NK-92 (cell line): ENCODE measurements around the gene KDM8.
"Not testable (repeated sequence)": the region's sequence is repeated elsewhere in the genome, so short reads cannot be mapped to it uniquely, and the experiment has no call there.

ENCODE experiments used
- DNase-seq: peaks from one replicate; lab custom pipeline; 2025; ENCODE audit not compliant: unreplicated experiment; lab: John Stamatoyannopoulos, UW

KDM8 gene

GRCh38 chr16:27241658-27242057 lies 38.3 kb downstream of the KDM8 start:
- no peak for DNase-seq

- no peak for DNase-seq
Observed at GRCh38 chr16:27242398-27242797, 39.1 kb downstream of the KDM8 start.

DNA sequence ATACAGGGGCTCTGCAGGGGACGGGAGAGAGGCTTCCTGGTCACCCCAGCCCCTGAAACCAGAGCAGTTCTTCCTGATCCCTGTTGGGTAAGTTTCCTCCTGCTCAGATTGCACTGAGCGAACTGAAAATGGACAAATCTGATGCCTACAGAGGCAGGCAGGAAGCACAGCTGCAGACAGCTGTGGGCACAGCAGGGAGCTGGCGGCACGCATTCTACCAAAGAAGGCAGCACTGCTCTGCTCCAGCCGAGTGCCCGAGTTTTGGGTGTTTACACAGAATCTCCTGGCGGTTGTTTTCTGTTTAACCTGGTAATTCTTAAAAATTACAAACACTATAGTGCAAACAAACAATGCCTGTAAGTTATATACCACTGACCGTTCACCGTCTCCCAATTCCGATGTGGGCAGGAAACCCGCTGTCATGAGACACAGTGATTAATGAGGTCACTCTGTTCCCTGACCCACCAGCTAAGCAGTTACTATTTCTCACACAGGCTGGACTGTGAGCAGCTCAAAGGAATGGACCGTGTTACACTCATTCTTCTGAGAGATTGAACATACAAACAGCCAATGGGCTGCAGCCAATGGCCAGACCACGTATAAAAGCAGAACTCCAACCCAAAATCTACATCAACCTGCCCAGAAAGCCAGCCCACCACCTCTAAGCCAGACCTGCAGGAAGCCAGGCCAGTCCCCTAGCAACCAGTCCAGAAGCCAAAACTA lies 39.7 kb downstream of the KDM8 start:
- DNase-seq = no peak

GRCh38 chr16:27243725-27244362 lies 40.5 kb downstream of the KDM8 start:
- DNase-seq = no peak

GRCh38 chr16:27244363-27244755 lies 41.0 kb downstream of the KDM8 start:
- no peak for DNase-seq

- no peak for DNase-seq
Observed at GRCh38 chr16:27245276-27246172, 42.2 kb downstream of the KDM8 start.

- no peak for DNase-seq
Observed at GRCh38 chr16:27246439-27246838, 43.1 kb downstream of the KDM8 start.

DNA sequence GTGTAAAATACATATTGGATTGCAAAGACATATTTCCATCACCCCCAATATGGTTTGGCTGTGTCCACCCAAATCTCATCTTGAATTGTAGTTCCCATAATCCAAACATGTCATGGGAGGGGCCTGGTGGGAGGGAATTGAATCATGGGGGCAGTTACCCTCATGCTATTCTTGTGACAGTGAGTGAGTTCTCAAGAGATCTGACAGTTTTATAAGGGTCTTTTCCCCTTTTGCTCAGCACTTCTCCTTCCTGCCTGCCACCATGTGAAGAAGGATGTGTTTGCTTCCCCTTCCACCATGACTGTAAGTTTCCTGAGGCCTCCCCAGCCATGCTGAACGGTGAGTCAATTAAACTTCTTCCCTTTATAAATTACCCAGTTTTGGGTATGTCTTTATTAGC lies 43.8 kb downstream of the KDM8 start:
- DNase-seq = not testable (repeated sequence)

- DNase-seq = no peak
Observed at GRCh38 chr16:27248036-27248435, 44.7 kb downstream of the KDM8 start.

DNA sequence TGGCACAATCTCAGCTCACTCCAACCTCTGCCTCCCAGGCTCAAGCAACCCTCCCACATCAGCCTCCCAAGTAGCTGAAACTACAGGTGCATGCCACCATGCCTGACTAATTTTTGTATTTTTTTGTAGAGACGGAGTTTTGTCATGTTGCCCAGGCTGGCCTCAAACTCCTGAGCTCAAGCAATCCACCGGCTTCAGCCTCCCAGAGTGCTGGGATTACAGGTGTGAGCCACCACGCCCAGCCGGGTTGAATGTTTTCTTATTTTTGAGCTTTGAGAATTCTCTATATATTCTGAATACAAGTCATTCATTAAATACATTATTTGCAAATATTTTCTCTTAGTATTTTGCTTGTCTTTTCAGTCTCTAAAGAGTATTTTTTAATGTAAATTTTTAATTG lies 45.6 kb downstream of the KDM8 start:
- DNase-seq = not testable (repeated sequence)

- no peak for DNase-seq
Observed at GRCh38 chr16:27251541-27252205, 48.3 kb downstream of the KDM8 start.

DNA sequence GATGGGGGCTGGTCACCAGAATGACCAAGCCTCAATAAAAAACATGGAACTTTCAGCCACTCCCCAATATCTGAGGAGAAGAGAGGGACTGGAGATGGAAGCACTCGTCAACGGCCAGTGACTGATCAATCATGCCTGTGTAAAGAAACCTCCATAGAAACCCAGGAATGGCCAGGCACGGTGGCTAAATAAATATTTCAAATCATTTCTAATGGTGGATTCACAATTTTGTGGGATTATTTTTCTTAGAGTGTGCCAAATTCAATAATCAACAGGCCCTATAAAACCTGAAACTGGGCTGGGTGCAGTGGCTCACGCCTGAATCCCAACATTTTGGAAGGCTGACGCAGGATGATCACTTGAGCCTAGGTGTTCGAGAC lies 48.9 kb downstream of the KDM8 start:
- no peak for DNase-seq

GRCh38 chr16:27253526-27253930 lies 50.2 kb downstream of the KDM8 start:
- no peak for DNase-seq

DNA sequence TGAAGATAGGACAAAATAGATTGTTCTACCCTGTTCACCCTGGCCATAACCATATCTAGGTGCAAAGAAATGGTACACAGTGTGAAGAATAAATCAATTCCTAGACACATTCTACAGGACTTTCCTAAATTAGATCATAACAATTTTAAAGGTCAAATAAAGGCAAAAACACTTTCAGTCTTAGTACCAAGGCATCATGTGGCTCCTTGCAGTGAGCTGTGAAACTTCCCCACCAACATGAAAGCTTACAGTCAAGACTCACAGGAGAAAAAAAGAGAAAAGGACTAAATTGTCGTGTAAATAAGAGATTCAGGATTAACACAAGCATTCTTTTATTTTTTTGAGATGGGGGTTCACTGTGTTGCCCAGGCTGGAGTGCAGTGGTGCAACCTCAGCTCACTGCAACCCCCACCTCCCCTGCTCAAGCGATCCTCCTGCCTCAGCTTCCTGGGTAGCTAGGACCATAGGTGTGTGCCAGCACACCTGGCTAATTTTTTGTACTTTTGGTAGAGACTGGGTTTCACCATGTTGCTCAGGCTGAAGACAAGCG lies 51.0 kb downstream of the KDM8 start:
- no peak for DNase-seq

DNA sequence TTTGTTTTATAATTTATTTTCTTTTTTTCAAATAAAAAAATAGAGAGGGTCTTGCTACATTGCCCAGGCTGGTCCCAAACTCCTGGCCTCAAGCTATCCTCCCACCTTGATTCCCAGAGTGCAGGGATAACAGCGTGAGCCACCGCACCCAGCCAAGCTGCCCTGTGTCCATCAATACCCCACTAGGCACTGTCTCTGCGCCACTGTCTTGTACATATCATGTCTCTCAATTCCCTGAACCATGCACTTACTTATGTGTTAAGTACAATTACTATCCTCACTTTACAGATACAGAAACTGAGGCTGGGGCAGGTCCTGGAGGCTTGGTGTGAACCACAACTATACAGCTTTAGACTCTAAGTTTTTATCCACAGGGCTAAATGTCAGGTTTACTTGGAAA lies 53.5 kb downstream of the KDM8 start:
- no peak for DNase-seq

DNA sequence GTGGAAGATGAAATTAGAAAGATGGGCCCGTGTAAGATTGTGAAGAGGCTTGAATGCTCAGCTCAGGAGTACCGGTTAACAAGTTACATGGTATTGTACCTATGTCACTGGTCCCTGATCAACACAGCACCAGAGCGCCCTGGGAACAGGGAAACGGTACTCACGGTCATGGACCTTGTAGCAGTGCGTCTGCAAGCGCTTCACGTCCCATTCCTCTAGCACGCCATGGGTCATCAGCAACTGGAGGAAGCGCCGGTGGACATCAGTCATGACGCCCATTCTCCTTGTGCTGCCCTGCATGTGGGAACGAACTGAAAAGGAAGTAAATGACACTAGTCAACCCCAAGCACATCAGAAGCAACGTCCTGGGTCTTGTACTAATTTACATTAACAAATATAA lies 53.9 kb downstream of the KDM8 start:
- DNase-seq = no peak

- DNase-seq = no peak
Observed at GRCh38 chr16:27258241-27258734, 55.0 kb downstream of the KDM8 start.

DNA sequence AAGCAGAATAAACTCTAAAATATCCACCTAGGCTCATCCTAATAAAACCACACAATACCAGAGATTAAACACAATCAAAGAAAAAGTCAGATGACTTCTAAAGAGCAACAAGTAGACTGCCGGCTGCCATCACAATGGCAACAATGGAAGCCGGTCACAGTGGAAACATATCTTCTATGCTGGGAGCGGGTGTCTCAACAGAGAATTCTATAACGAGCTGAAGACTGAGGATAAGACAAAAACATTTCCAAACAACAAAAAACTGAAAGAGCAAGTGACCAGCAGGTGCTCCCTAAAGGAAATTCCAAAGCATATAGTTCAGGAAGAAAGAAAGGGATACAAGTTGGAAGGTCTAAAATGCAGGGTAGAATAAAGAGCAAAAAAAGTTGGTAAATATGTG lies 56.4 kb downstream of the KDM8 start:
- no peak for DNase-seq

- not testable (repeated sequence) for DNase-seq
Observed at GRCh38 chr16:27262904-27263423, 59.6 kb downstream of the KDM8 start.

DNA sequence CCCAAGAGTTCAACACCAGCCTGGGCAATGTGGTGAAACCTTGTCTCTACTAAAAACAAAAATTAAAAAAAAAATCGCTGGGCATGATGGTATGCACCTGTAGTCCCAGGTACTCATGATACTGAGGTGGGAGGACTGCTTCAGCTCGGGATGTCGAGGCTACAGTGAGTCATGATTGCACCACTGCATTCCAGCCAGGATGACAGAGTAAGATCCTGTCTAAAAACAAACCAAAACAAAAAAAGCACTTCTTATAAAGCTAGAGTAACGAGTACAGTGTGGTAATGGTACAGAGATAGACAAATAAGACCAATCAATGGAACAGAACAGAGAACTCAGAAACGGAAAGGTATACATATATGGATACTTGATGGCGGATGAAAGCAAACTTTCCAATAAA lies 60.8 kb downstream of the KDM8 start:
- DNase-seq = no peak

GRCh38 chr16:27265982-27266381 lies 62.7 kb downstream of the KDM8 start:
- no peak for DNase-seq
